Activated CD4-positive, alpha-beta T cell treated with anti-CD3 and anti-CD28 coated beads for 1 hour (primary cell): ENCODE results near the gene TOMM6.

Experiments used
- DNase-seq: peaks from one replicate; pipeline ENCODE4 v3.0.0-alpha.2; 2020

Gene TOMM6

DNA sequence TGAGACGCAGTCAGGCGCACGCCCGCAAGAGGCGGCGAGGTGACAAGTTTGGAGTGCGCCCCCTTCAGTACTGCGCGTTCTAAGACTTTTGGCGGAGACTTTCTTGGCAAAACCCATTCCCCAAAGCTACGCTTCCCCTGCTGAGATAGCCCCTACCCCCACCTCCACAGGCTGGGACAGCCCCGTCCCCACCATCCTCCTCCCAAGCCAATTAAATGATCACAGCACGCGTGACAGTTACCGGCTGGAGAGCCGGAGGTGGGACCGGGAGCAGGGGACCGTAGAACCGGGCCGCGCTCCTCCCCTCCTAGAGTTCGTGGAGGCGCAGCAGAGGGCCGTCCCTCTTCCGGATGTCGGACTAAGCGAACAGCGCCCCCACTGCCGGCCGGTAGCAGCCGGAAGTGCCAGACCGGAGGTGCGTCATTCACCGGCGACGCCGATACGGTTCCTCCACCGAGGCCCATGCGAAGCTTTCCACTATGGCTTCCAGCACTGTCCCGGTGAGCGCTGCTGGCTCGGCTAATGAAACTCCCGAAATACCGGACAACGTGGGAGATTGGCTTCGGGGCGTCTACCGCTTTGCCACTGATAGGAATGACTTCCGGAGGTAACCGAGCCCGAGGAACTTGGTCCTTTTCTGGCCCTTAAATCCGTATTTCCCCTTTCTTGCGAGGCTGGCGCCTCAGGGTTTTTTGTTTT is at the start of gene TOMM6:
Gene TOMM6, plus strand, starts transcription at position 476 of the 699 bp plus-strand sequence. Its CDS starts 4 bp downstream, at position 480.
- DNase-seq: peak; percentile 92

DNA sequence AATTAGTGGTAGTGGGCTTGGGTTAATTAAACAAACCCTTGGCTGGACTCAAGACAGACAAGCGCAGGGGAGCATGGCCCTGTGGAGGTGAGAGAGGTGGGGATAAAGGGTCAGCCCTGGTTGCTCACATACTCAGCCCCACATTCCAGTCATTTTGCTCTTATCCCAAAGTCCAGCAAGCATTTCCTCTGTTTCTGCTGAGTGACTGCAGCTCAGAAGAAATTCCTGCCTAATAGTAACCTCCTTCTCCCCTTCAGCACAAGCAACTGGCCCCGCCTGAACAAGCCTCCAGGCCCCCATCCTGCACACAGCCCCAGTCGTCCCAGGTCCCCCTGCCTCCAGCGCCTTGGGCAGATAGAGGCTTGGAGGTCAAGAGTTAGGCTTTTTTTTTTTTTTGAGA is 48.5 kb upstream of the TOMM6 start:
- DNase-seq: no peak

DNA sequence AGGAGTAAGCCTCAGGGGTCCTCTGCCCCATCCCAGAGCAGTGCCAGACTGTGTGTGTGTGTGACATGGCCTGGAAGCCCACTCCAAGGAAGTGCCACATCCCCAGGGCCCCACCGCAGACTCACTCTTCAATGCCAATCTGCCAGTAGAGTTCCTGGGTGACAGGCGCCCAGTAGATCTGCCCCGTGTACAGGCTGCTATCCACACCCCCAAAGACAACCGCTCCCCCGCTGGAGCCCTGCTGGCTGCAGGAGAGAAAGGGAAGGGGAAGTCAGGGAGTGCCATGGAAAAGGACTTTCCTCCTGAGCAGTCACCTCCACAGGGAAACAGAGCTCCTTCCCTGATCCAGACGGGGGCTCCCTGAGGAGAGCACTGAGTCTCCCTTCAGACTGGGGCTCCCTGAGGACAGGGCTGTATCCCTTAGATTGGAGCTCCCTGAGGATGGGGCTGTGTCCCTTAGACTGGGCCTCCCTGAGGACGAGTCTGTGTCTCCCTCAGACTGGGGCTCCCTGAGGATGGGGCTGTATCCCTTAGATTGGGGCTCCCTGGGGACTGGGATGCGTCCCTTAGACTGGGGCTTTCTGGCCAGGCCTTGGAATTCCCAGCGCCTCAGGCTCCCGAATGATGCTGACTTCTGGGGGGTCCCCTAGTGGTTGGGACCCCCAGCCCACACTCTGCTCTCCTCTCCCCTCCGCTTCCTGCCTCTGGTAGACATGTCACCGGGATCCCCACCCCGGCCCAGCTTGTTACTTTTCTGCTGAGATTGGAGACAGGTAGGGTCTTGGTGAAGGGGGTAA is 46.9 kb upstream of the TOMM6 start:
- DNase-seq: no peak

DNA sequence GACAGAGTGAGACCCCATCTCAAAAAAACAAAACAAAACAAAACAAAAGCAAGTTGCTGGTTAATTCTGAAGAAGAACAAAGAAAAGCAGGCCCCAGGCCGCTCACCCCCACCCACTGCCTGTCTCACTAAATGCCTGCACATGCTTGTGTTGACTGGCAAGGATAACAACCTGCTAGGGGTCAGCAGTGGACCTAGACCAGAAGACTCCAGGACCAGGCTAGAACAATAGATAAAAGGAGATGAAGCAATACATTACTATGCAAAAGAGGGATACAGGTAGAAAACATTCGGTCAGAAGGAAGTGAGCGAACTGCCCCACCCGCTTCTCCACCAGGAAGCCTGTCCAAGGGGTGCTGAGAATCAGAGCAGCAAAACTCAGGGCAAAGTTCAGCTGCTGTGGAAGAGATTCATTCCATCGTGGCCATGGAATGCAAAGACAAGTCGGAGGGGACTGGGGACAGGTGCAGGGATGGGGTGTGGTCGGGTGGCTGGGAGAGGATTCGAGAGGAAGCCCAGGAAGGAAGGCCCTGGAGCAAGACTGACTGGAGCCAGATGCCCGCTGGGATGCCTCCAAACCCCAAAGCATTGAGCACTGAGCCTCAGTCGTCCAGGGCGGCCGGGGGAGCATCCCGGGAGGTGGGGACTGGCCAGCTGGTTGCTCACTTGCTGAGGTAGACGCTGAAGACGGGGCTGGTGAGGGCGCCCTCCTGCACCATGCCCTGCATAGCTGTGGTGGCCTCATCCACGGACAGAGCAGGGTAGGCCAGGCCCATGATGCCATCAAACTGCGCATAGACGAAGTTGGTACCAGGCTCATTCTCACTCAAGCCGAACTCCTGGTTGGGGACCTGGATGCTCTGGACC is 45.6 kb upstream of the TOMM6 start:
- no peak for DNase-seq

DNA sequence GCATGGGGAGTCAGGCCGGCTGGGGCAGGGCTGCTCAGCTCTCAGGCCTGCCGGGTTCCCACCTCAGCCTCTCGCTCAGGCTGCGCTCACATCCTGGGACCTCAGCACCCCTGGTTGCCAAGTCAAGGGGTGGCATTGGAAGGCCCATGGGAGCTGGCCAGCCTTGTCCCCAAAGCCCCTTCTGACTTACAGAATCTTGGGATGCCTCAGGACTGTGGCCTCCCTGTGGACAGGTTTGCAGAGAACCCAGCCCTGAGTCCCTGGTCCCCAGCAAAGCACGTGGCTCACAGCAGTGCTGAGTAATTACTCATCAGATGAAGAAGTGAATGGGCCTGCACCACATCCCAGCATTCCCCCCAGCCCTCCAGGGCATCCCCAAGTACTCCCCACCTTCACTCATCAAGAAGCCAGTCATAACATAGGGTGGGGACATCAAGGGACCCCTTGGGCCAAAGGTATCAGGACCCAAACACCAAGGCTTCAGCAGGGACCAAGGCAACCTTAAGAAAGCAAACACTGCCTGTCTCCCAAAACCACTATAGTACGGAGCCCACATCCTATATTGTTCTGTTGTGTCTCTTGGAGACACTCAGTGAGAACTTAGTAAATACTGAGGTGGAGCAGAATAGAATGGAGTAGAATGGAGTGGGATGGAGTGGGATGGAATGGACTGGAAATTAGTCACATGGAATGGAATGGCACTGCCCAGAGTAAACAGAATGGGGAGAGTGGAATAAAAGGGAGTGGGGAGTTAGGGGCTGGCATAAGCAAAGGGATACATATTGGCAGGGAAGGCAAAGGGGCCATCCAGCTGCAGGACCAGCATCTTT is 43.9 kb upstream of the TOMM6 start:
- no peak for DNase-seq

DNA sequence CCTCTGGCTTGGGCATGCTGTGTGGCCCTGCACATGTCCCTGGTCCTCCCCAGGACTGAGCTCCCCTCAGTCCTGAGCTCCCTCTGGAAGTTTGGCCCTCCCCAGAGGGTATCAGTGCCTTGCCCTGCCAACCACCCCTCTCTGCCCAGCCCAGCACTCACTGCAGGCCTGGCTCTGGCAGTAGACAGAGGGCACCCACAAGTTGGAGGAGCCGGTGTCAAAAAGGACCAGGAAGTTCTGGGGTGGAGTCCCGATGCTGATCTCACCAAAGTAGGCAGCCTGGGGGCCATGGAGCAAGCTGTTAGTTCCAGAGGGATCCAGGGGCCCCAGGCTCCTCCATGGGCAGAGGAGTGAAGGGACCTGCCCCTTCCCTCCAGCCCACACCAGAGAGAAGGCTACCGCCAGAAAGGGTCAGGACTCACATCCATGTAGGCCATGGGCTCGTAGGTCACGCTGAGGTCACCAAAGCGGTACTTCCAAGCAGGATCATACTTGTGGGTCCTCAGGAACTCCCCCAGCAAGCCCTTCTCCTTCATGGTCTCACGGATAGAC is 43.2 kb upstream of the TOMM6 start:
- no peak for DNase-seq

DNA sequence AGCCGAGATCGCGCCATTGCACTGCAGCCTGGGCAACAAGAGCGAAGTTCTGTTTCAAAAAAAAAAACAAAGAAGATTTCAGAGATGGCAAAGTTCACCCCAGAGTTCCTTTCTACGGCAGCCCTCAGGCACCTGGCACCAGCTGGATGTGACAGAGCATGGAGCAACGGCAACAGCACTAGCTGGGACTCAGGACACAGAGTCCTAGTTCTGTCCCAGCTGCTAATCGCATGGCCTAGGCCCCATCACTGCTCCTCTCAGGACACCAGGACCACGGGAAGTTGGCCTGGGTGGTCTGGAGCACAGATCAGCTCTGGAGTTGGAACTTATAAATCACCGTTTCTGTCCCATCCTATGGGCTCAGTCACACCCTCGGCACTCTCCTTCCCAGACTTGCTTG is 41.4 kb upstream of the TOMM6 start:
- no peak for DNase-seq

DNA sequence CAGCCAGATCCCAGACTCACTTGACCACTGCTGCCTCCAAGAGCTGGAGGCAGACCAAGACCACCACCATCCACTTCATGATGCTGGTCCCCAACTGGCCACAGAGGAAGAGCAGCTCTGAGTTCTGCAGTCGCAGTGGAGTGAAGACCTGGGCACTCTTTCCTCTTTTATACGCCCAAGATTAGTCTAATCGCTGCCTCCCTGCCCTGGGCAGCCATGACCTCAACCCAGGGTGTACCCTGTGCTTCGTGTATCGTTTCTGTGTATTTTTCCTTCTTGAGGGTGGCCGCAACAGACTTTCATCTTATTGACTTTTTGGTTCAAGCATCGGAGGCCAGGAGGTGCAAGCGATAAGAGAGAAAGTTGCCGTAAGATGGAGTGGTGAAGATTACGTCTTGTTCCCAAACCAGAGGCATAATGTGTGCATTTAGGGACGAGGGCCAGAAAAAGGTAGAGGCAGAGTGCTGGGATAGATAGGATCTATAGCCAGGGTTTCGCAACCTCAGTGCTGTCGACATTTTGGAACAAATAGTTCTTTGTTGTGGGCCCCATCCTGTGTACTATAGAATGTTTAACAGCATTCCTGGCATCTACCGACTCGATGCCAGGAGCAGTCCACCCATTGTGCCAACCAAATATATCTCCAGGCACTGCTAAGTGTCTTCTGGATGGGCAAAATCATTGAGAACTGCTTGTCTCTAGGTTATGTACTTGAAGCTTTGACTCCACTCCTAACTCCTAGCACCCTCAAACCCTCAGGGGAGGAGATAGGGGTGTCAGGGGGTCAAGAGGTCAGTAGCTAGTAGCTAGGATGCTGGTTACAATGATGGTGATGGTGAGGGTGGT is 40.0 kb upstream of the TOMM6 start, which contains the start of gene PGC:
Gene PGC, minus strand, starts transcription at position 142 of the 846 bp plus-strand sequence. Its CDS starts 63 bp downstream, at position 79.
- no peak for DNase-seq

DNA sequence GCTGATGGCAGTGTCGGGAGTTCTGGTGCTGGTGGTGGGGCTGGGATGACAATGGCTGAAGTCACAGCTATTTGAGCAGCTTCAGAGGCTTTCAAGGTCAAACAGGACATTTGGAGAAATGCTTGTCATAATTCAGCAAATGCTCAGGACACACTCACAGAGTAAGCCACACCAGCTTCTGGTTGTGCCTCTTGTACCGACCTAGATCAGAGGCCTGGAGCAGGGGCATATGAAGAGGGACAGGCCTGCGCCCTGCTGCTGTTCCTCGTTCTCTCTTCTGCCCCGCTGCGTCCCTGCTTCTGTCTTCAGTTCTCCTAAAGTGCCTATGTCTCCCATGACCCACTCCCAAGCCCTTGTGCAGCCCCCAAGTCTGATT is 39.4 kb upstream of the TOMM6 start:
- DNase-seq: no peak

DNA sequence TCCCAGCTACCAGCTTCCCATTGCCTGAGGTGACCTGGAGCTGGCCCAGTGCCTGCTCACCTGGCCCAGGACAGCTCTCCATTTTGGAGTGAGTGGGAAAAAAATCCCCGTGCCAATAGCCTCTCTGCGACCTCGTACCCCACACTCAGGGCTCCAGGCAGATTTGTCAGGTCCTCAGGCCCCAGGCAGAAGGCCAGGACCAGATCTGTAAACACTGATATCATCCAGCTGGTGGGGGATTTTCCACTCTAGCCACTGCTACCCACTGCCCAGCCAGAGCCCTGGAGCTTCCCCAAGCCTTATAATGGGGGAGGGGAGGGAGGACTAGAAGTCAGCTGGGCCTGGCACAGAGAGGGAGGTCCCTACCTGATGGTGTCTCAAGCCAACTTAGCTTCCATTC is 39.0 kb upstream of the TOMM6 start:
- no peak for DNase-seq

DNA sequence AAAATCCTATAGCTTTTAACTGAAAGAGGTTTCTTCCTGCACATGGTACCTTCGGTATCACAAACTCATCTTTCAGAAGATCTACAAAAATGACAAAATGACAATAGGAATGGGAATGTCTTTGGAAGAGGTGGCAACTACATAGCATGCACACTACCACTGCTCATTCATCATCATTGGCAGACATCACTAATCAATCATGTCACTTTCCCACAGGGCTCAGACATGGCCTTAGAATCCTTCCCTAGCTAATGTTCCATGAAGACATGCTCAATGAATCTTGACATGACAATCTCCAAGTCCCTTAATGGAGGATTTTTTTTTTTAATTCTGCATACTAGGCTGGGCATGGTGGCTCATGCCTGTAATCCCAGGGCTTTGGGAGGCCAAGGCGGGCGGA is 37.1 kb upstream of the TOMM6 start:
- no peak for DNase-seq

DNA sequence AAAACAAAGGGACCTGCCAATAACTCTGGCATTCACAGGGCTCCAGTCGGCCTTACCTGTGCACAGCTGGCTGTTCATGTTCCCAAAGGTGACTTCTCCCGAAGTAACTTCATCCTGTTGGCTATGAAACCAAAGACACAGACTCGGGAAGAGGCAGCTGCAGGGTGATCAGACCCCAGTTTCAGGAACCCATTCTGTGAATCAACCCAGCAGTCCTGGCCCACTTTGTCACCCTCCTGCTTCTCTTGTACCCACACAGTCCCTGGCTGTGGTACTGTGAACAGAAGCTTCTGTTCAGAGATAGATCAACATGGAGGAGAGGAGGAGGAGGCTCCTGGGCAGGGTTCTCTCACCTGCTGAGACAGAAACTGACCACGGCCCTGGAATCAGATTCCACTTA is 31.6 kb upstream of the TOMM6 start:
- DNase-seq: no peak

DNA sequence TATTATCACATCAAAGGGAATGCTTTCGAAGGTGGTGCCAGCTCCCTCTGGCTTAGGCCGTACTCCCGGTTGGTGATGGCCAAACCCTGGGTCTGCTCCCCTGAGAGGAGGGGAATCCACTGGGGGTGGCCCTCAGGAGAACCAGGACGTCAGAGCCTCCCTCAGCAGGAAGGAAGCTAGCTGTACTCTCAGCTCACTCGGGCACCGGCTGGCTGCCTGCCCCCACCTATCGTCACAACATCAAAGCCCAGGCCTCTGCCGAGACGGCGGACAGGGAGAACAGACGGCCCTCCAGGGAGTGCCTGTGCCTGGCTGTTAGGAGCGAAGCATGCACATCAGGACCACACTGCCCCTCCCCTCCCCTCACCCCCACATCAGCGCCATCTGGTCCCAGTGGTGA is 31.1 kb upstream of the TOMM6 start:
- no peak for DNase-seq

DNA sequence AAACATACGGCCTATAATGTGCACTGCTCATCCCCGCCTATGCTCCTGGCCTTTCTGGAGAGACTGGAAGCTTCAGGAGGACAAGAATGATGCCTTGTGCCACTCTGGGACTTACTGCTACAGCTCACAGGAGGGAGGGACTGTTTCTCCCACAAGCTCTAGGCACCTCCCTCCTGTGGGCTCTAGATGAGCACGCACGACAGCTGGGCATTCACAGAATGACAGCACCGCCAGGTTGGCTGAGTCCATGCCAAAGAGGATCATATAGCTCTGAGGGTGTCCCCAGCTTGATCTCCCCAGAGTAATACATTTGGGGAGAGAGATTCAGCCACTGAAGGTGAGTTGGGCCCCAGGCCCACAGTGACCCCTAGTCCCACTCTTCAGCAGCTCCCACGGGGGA is 30.2 kb upstream of the TOMM6 start:
- no peak for DNase-seq

DNA sequence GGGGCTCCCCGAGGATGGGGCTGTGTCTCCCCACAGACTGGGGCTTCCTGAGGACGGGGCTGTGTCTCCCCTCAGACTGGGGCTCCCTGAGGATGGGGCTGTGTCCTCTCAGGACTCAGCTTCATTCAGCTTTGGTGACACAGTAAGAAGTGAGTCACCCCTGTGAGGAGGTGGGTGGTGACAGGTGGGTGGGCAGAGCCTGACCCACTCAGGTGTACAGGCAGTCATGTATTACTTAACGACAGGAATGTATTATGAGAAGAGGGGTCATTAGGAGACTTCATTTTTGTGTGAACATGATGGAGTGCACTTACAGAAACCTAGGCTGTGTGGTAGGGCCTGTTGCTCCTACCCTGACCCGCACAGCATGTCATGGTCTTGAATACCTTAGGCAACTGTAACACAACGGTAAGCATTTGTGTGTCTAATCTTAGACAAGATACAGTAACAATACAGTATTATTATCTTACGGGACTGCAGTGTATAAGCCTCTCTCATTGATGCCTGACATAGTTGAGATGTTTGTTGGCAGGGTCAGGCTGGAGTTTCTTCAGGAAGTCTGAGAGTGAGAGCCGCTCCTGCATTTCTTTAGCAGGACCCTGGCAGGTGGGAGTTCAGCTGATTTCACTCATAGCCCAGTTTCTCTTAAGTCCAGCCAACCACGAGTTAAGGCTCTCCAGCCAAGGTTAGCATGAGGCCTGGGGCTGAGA is 29.4 kb upstream of the TOMM6 start:
- no peak for DNase-seq

DNA sequence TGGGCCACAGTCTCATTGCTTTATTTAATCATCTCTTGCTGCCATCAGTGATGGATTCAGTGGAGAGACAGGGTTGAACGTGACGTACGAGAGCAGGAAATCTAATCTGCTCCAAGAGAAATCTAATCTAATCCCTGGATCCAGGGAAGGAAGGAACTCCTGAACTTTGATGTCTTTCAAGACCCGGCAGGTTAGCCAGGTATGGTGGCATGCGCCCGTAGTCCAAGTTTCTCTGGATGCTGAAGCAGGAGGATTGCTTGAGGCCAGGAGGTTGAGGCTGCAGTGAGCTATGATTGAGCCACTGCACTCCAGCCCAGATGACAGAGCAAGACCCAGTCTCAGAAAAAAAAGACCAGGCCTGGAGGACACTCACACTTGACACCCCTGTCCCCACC is 28.9 kb upstream of the TOMM6 start:
- no peak for DNase-seq

DNA sequence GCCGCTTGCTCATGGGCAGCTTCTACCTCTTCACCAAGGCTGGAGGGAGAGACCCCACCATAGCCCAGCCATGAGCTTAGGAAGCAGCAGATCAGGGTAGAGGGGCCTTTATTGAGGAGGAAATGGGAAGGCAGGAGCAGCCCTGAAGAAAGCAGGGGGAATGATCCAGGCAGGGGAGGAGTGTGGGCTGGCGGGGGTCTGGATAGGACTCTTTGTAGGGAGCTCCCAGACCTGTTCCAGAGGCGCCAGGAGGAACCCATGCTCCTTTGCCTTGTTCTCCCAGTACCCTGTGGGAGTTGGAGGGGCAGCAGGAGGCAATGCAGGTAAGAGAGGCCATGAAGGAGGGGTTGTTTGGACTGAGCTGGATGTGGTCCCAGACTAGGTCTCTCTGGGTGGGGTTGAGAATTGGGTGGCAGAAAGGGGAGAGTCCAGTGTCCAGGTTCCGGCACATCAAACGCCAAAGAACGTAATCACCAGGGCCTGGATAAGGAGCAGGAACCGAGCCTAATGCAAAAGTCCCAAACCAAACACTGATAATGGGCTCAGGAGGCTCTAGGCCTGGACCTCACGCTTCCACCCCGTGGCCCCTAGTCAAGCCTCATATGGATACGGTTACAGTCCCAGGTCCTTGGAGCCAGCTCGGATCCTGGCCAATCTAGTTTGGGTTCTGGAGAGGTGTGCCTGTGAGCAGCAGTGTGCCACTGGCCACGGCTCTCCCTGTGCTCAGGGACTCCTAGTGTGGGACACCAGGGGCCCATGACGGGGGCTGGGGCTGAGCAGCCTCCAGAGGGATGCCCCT is 28.2 kb upstream of the TOMM6 start:
- DNase-seq: no peak

DNA sequence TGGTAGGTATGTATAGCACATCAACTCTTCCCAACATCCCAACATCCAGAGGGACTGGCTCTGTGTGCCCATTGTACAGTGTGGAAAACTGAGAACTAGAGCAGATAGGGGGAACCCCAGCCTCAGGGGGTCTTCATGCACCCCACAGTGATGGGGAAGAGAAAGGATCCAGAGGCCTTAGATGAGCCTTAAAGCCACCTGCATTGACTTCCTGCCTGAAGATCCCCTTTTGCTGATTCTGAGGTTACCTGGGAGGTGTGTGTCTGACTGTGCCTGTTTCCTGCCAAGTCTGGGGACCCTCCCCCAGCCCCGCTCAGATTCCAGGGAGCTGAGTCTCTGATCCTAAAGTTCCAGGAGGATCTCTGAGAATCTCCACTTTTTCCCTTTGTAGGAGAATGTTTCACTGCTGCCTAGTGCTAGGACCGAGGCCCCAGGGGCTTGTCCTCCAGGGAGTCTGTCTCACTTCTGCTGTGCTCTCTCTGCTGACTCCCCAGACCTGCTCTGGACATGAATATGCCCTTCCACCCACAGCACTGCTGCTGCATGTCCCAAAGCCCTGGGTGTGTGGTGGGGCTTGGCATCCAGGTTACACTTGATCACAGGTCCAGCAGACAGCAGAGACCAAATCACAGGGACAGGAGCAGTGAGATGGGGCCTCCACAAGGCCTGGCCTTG is 27.5 kb upstream of the TOMM6 start:
- no peak for DNase-seq

DNA sequence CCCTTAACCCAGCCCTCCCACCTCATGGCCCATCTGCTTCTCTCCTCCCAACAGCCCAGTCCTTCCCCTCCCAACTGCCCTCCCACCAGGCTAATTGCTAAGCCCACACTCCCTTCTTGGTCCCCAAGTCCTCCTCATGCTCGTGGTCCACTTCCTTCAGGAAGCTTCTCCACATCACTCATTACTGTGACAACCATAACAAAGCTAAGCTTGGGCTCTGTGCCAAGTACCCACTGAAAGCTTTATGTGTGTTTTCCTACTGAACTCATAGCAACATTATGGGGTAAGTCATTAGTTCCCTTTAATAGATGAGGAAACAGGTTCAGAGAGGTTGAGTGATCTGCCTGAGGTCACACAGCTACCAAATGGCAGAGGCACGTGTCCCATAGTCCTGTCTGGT is 24.0 kb upstream of the TOMM6 start:
- no peak for DNase-seq
